ENCODE measurements around the gene RPS6KA5.

RPS6KA5 gene

GRCh38 chr14:90809530-90810312, 250.7 kb downstream of the RPS6KA5 start:
- H3K4me3 ChIP-seq (ENCODE audit: low read depth in 1 of 2, low read length in 2 of 2): no peak overlapping the region
- no peaks in the 10 kb centered on the region for H3K9me3 ChIP-seq (ENCODE audit: low read length)
- peaks cover 28% of the 10 kb centered on the region for H3K4me1 ChIP-seq (ENCODE audit: insufficient read depth, low read length)
- no peak overlapping the region for H3K9ac ChIP-seq (ENCODE audit: low read length)
- no peak overlapping the region for H3K27ac ChIP-seq (ENCODE audit: low read depth, low read length)
- H3K36me3 ChIP-seq (ENCODE audit: insufficient read depth, low read length): no peaks in the 10 kb centered on the region
- no peaks in the 10 kb centered on the region for H3K27me3 ChIP-seq (ENCODE audit: control insufficient read depth in 1 of 2, insufficient read depth in 2 of 2, low read length in 2 of 2)

DNA sequence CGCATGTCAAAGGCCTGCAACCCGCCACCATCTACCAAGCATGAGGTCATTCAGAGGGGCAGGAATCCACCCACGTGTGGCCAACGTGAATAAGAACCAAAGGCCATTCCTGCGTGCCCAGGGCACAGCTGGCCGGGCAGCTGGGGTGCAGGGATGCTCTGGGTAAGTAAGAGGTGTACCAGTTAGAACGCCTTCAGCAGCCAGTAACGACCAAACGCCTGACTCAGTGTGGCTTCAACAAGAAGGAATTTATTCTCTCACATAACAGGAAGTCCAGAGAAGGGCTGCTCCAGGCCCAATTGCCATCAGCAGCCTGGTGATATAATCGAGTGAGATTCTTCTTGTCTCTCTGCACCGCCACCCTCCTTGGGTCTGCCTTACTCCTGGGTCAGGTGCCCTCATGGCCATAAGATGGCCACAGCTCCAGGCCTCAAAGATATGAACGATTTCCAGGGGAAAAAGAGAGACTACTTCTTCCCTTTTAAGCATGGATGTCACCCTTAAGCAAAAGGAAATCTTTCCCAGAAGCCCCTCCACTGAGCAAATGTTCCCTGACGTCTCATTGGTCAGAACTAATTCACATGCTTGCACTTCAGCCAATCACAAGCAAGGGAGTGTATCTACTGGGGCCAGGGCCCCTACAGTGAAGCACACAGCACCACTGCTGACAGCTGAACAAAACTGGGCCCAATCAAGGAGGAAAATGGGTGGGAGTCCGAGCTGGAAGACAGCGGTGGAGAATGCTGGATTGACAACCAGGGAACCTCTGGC, 251.5 kb downstream of the RPS6KA5 start:
- Histone ChIP-seq H3K4me3 (ENCODE audit: low read depth in 1 of 2, low read length in 2 of 2) (no peak overlapping the region), H3K9ac (ENCODE audit: low read length) (no peak overlapping the region), H3K36me3 (ENCODE audit: insufficient read depth, low read length) (no peaks in the 10 kb centered on the region), H3K27me3 (ENCODE audit: control insufficient read depth in 1 of 2, insufficient read depth in 2 of 2, low read length in 2 of 2) (no peaks in the 10 kb centered on the region), H3K9me3 (ENCODE audit: low read length) (no peaks in the 10 kb centered on the region), H3K4me1 (ENCODE audit: insufficient read depth, low read length) (peaks cover 20% of the 10 kb centered on the region), H3K27ac (ENCODE audit: low read depth, low read length) (no peak overlapping the region)

GRCh38 chr14:90807060-90807459, 253.4 kb downstream of the RPS6KA5 start:
- no peak overlapping the region for H3K9ac ChIP-seq (ENCODE audit: low read length)
- H3K27me3 ChIP-seq (ENCODE audit: control insufficient read depth in 1 of 2, insufficient read depth in 2 of 2, low read length in 2 of 2): no peaks in the 10 kb centered on the region
- no peaks in the 10 kb centered on the region for H3K9me3 ChIP-seq (ENCODE audit: low read length)
- peaks cover 20% of the 10 kb centered on the region for H3K4me1 ChIP-seq (ENCODE audit: insufficient read depth, low read length)
- no peaks in the 10 kb centered on the region for H3K36me3 ChIP-seq (ENCODE audit: insufficient read depth, low read length)
- H3K4me3 ChIP-seq (ENCODE audit: low read depth in 1 of 2, low read length in 2 of 2): no peak overlapping the region
- no peak overlapping the region for H3K27ac ChIP-seq (ENCODE audit: low read depth, low read length)

GRCh38 chr14:90805662-90806540, 254.5 kb downstream of the RPS6KA5 start:
- Histone ChIP-seq H3K27ac (ENCODE audit: low read depth, low read length) (no peak overlapping the region), H3K4me3 (ENCODE audit: low read depth in 1 of 2, low read length in 2 of 2) (no peak overlapping the region), H3K4me1 (ENCODE audit: insufficient read depth, low read length) (peaks cover 20% of the 10 kb centered on the region), H3K9me3 (ENCODE audit: low read length) (no peaks in the 10 kb centered on the region), H3K27me3 (ENCODE audit: control insufficient read depth in 1 of 2, insufficient read depth in 2 of 2, low read length in 2 of 2) (no peaks in the 10 kb centered on the region), H3K9ac (ENCODE audit: low read length) (no peak overlapping the region), H3K36me3 (ENCODE audit: insufficient read depth, low read length) (no peaks in the 10 kb centered on the region)

DNA sequence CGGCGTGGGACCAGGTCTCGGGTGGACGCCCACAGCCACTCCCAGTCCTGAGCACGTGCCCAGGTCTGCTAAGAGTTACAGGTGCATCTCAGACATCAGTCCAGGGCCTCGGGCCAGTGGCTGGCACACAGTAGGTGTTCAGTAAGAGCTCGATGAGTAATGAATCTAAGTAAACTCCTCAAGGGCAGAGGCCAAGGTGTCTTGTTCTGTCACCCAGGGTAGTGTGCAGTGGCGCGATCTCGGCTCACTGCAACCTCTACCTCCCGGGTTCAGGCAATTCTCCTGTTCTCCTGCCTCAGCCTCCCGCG, 255.4 kb downstream of the RPS6KA5 start:
- Histone ChIP-seq H3K9me3 (ENCODE audit: low read length) (no peaks in the 10 kb centered on the region), H3K27me3 (ENCODE audit: control insufficient read depth in 1 of 2, insufficient read depth in 2 of 2, low read length in 2 of 2) (no peaks in the 10 kb centered on the region), H3K9ac (ENCODE audit: low read length) (no peak overlapping the region), H3K4me3 (ENCODE audit: low read depth in 1 of 2, low read length in 2 of 2) (no peak overlapping the region), H3K4me1 (ENCODE audit: insufficient read depth, low read length) (peaks cover 20% of the 10 kb centered on the region), H3K36me3 (ENCODE audit: insufficient read depth, low read length) (no peaks in the 10 kb centered on the region), H3K27ac (ENCODE audit: low read depth, low read length) (no peak overlapping the region)

DNA sequence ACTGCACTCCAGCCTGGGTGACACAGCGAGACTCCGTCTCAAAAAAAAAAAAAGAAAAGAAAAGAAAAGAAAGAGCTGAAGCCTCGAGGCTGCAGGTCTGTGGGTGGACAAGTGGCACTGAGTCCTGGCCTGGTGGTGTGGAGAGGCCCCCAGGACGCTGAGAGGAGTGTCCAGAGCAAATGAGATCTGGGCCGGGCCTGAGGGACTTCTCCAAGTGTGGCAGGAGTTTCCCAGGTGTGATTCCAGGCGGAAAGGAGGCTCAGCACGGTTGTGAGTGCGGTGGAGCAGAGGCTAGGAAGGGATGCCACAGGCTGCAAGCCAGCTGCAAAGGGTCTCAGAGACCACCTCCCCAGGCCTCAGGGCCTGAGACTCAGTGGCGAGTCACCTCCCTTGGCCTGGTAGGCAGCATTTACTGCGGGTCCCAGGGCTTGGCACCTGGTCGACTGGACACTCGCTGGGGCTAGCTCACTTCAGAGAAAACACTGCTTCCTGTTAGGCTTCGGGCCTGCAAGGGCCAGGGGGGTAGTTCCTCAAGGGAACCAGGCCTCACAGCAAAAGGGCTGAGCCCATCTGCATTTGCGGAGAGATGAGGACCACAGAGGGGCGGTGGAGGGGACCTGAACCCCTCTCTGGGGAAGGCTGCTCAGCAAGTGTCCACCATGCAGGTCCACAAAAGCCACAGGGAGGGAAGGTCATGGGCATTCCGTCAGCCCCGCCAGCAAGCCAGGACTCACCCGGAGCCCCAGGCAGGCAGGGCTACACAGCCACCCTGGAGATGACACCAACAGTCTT, 256.0 kb downstream of the RPS6KA5 start:
- Histone ChIP-seq H3K27ac (ENCODE audit: low read depth, low read length) (no peak overlapping the region), H3K4me1 (ENCODE audit: insufficient read depth, low read length) (peaks cover 20% of the 10 kb centered on the region)

DNA sequence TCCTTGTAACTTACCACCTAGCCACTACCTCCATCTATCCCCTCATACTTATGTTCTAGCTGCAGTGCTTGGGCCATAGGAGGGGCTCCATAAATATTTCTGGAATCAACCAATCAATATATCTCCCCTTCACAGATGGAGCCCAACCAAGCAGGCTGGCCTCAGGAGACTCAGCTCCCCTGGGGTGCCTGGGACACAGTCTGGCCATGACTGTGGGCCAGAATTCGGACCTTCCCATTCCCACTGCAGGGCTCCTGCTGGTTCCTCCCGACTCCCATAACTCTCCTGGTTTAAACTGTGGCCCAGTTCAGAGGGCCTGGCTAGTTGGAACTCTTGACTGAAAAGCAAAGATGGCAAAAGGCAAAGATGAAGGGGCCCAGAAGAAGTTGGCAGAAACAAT, 257.2 kb downstream of the RPS6KA5 start:
- no peaks in the 10 kb centered on the region for H3K36me3 ChIP-seq (ENCODE audit: insufficient read depth, low read length)
- no peak overlapping the region for H3K27ac ChIP-seq (ENCODE audit: low read depth, low read length)
- no peaks in the 10 kb centered on the region for H3K9me3 ChIP-seq (ENCODE audit: low read length)
- no peak overlapping the region for H3K4me3 ChIP-seq (ENCODE audit: low read depth in 1 of 2, low read length in 2 of 2)
- peaks cover 15% of the 10 kb centered on the region for H3K4me1 ChIP-seq (ENCODE audit: insufficient read depth, low read length)
- H3K9ac ChIP-seq (ENCODE audit: low read length): no peak overlapping the region
- H3K27me3 ChIP-seq (ENCODE audit: control insufficient read depth in 1 of 2, insufficient read depth in 2 of 2, low read length in 2 of 2): no peaks in the 10 kb centered on the region

More for the DNA sequence above, 256.0 kb downstream of the RPS6KA5 start:
- Histone ChIP-seq H3K36me3 (ENCODE audit: insufficient read depth, low read length) (no peaks in the 10 kb centered on the region), H3K4me3 (ENCODE audit: low read depth in 1 of 2, low read length in 2 of 2) (no peak overlapping the region), H3K27me3 (ENCODE audit: control insufficient read depth in 1 of 2, insufficient read depth in 2 of 2, low read length in 2 of 2) (no peaks in the 10 kb centered on the region), H3K9ac (ENCODE audit: low read length) (no peak overlapping the region), H3K9me3 (ENCODE audit: low read length) (no peaks in the 10 kb centered on the region)

- peaks cover 5% of the 10 kb centered on the region for H3K4me1 ChIP-seq (ENCODE audit: insufficient read depth, low read length)
- no peaks in the 10 kb centered on the region for H3K9me3 ChIP-seq (ENCODE audit: low read length)
- H3K27ac ChIP-seq (ENCODE audit: low read depth, low read length): no peak overlapping the region
- H3K4me3 ChIP-seq (ENCODE audit: low read depth in 1 of 2, low read length in 2 of 2): no peak overlapping the region
- no peaks in the 10 kb centered on the region for H3K27me3 ChIP-seq (ENCODE audit: control insufficient read depth in 1 of 2, insufficient read depth in 2 of 2, low read length in 2 of 2)
- no peak overlapping the region for H3K9ac ChIP-seq (ENCODE audit: low read length)
- no peaks in the 10 kb centered on the region for H3K36me3 ChIP-seq (ENCODE audit: insufficient read depth, low read length)
Measured at GRCh38 chr14:90799420-90799819, 261.0 kb downstream of the RPS6KA5 start.

DNA sequence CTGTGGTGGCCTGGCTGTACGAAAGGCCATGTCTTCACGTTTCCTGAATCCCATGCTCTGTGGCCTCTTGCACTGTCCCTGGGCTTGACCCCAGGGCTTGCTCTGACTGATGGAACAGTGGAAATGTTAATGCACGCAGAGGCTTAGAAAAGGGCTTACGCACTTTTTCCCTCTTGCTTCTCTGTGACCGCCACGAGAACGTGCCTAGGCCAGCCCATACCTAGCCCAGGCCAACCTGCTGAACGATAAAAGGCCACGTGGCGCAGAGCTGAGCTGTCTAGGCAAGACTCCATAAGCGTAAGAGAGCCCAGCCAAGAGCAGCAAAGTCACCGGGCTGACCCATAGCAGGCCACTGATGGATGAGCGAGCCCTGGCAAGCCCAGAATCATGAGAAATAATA, 262.5 kb downstream of the RPS6KA5 start:
- no peaks in the 10 kb centered on the region for H3K9me3 ChIP-seq (ENCODE audit: low read length)
- no peak overlapping the region for H3K27ac ChIP-seq (ENCODE audit: low read depth, low read length)
- H3K36me3 ChIP-seq (ENCODE audit: insufficient read depth, low read length): no peaks in the 10 kb centered on the region
- no peaks in the 10 kb centered on the region for H3K27me3 ChIP-seq (ENCODE audit: control insufficient read depth in 1 of 2, insufficient read depth in 2 of 2, low read length in 2 of 2)
- no peak overlapping the region for H3K4me3 ChIP-seq (ENCODE audit: low read depth in 1 of 2, low read length in 2 of 2)
- H3K4me1 ChIP-seq (ENCODE audit: insufficient read depth, low read length): peaks cover 5% of the 10 kb centered on the region
- no peak overlapping the region for H3K9ac ChIP-seq (ENCODE audit: low read length)
